Neuronal stem cell (in vitro differentiated cells): ENCODE data around the gene AKIRIN1. TPM values are rescaled to one million over a fixed set of nuclear protein-coding genes. Genes with fewer than 3 reads are reported as not detected.

ENCODE experiments used
- small RNA-seq: library from polyadenylated mRNA; stranded (forward); fragments of <200 nt; extraction: miRNeasy Mini kit (QIAGEN cat#:217004); gene quantifications from one replicate; pipeline ENCODE3, GENCODE V24; 2013; ENCODE audit not compliant: insufficient read depth

AKIRIN1 gene

Small RNA genes lying within 50 kb of the gene (small RNA-seq; reads per million reads assigned to genes)
- not detected for gene RF00019
